GM12878 (cell line): ENCODE measurements around the gene TBC1D9B. TPM values are rescaled to one million over a fixed set of nuclear protein-coding genes. Genes with fewer than 3 reads are reported as not detected.

ENCODE experiments used
- ATAC-seq: fragments of 200-7000 bp; cut with Tn5 transposase; 3 replicates; pipeline ENCODE4 v1.9.1; 2020; ENCODE audit warnings: mild to moderate bottlenecking, moderate library complexity
- BruUV-seq: library from RNA; stranded (reverse); fragments of 400-500 nt; replicated peaks from 2 replicates; lab custom pipeline; 2021; lab: Mats Ljungman, UMichigan
- CTCF ChIA-PET: fragments of 300-600 bp; sonication (Branson Sonifier 250); formaldehyde crosslinking; extraction: SDS; loops from one replicate; lab custom pipeline; 2021; ENCODE audit warnings: inconsistent platforms; lab: Yijun Ruan, JAX
- POLR2A ChIA-PET: fragments of 350-600 bp; formaldehyde crosslinking; extraction: SDS; loops from one replicate; lab custom pipeline; 2021; ENCODE audit warnings: inconsistent platforms; lab: Charles Lee
- RAD21 ChIA-PET: fragments of 300-600 bp; sonication (Branson Sonifier 250); formaldehyde crosslinking; loops from one replicate; lab custom pipeline; 2023; ENCODE audit warnings: antibody characterized with exemption; ENCODE audit not compliant: unreplicated experiment; lab: Charles Lee
- SMC1A ChIA-PET: fragments of 300-600 bp; sonication (Branson Sonifier 250); formaldehyde crosslinking; loops from one replicate; lab custom pipeline; 2023; ENCODE audit not compliant: unreplicated experiment, uncharacterized antibody; lab: Charles Lee
- DNase-seq: peaks from one replicate; pipeline ENCODE4 v3.0.0-alpha.2; 2011; ENCODE audit warnings: low read depth, low spot score
- FAIRE-seq: peaks from 3 replicates; lab custom pipeline; 2011; peaks lifted over from hg19 to GRCh38; lab: Jason Lieb, UNC
- H2AFZ ChIP-seq: 2 replicates; pipeline ENCODE4 v1.6.0; 2011; ENCODE audit warnings: low read depth, low read length, control low read depth; ENCODE audit not compliant: control insufficient read depth
- H3K27ac ChIP-seq: 2 replicates; pipeline ENCODE4 v1.5.1; 2011; ENCODE audit warnings: control low read depth; ENCODE audit not compliant: control insufficient read depth, insufficient read depth
- H3K27me3 ChIP-seq, 2 experiments: replicated peaks in 1 of 2; 2 replicates each; pipeline versions ENCODE4 v1.6.0 to v1.6.1; 2011; ENCODE audit warnings: low read length in 1 of 2; ENCODE audit not compliant: control insufficient read depth in 2 of 2, insufficient read depth in 2 of 2
- H3K36me3 ChIP-seq, 2 experiments: 2 replicates each; pipeline ENCODE4 v1.5.1; 2011; ENCODE audit warnings: low read length in 1 of 2; ENCODE audit not compliant: control insufficient read depth in 2 of 2, insufficient read depth in 2 of 2
- H3K4me1 ChIP-seq: 2 replicates; pipeline ENCODE4 v1.6.1; 2011; ENCODE audit warnings: mild to moderate bottlenecking, low read length, moderate library complexity, mixed read lengths; ENCODE audit not compliant: control insufficient read depth, insufficient read depth
- H3K4me2 ChIP-seq: 2 replicates; pipeline ENCODE4 v1.6.0; 2011; ENCODE audit warnings: control low read depth; ENCODE audit not compliant: control insufficient read depth, insufficient read depth
- H3K4me3 ChIP-seq: fragments of 200-600 bp; sonication (generic); 2 replicates; pipeline ENCODE4 v1.5.1; 2016
- H3K79me2 ChIP-seq: 2 replicates; pipeline ENCODE4 v1.6.0; 2011; ENCODE audit warnings: low read length; ENCODE audit not compliant: control insufficient read depth, insufficient read depth
- H3K9ac ChIP-seq: 2 replicates; pipeline ENCODE4 v1.8.0; 2011; ENCODE audit warnings: low read length, control low read depth, mixed read lengths; ENCODE audit not compliant: control insufficient read depth, insufficient read depth
- H3K9me3 ChIP-seq: replicated peaks from 3 replicates; pipeline ENCODE4 v1.5.1; 2011; ENCODE audit warnings: mild to moderate bottlenecking, low read length; ENCODE audit not compliant: control insufficient read depth, insufficient read depth
- H4K20me1 ChIP-seq: 2 replicates; pipeline ENCODE4 v1.6.0; 2011; ENCODE audit not compliant: control insufficient read depth, insufficient read depth
- CEBPB ChIP-seq, 2 experiments: fragments of 150-350 bp in 1 of 2; IDR thresholded peaks; 2 replicates each; pipeline ENCODE4 v1.6.1; 2012 to 2014; ENCODE audit warnings: low read depth in 2 of 2, low read length in 2 of 2, borderline replicate concordance in 1 of 2, inconsistent platforms in 1 of 2
- CHD4 ChIP-seq: fragments of 200-600 bp; sonication (generic); IDR thresholded peaks from 2 replicates; pipeline ENCODE4 v1.6.1; 2016; ENCODE audit warnings: mild to moderate bottlenecking
- ELK1 ChIP-seq: IDR thresholded peaks from 2 replicates; pipeline ENCODE4 v1.6.1; 2012; ENCODE audit warnings: low read depth, low read length, improper control_type of control experiment
- HDAC2 ChIP-seq: fragments of 200-600 bp; sonication (generic); IDR thresholded peaks from 2 replicates; pipeline ENCODE4 v1.6.1; 2017
- SMARCA5 ChIP-seq: fragments of 450-650 bp; IDR thresholded peaks from 2 replicates; pipeline ENCODE4 v1.6.1; 2017; ENCODE audit warnings: mild to moderate bottlenecking
- TBL1XR1 ChIP-seq: IDR thresholded peaks from 2 replicates; pipeline ENCODE4 v1.6.1; 2012; ENCODE audit warnings: low read depth, low read length, improper control_type of control experiment
- WGBS: methylation state at CpG from one replicate; pipeline ENCODE4 v1.1.6; 2016; ENCODE audit warnings: low lambda C conversion rate; ENCODE audit not compliant: insufficient replicate concordance, insufficient coverage; ENCODE audit errors: missing lambda C conversion rate; 5-methylcytosine and 5-hydroxymethylcytosine counted together
- in situ Hi-C: fragments of 300-500 bp; cut with MboI; formaldehyde crosslinking; loops from 9 replicates; pipeline ENCODE4 v1.14.3; 2018; ENCODE audit warnings: mixed read lengths
- intact Hi-C: fragments of 100-400 bp; cut with micrococcal nuclease; formaldehyde crosslinking; loops from one replicate; pipeline ENCODE4 v1.14.2; 2022; ENCODE audit not compliant: unreplicated experiment
- polyA plus RNA-seq, 11 experiments: library from polyadenylated mRNA; depleted of rRNA in 4 of 11; unstranded in 6 of 11; stranded (reverse) in 5 of 11; fragments of >200 nt; fragmentation: Nextera tagmentation in 4 of 11; fragmentation: Illumina TruSeq in 1 of 11; extraction: Ambion mirVana in 4 of 11; extraction: Trizol in 1 of 11; gene quantifications; 1 replicate in 1 of 11; 2 replicates in 10 of 11; pipeline versions ENCODE4 v1.2.1 to v1.2.3, GENCODE V29; 2011 to 2016; ENCODE audit warnings: inconsistent platforms in 2 of 11, missing spikeins in 2 of 11, low read depth in 1 of 11
- total RNA-seq, 4 experiments: library from RNA; depleted of rRNA in 3 of 4; stranded (reverse); fragments of >200 nt in 3 of 4; fragmentation: Illumina TruSeq in 1 of 4; extraction: Trizol in 1 of 4; gene quantifications; 2 replicates each; pipeline versions ENCODE4 v1.2.1 to v1.2.3, GENCODE V29; 2013 to 2021
- TF ChIP-seq, protein P1 (sequence below): IDR thresholded peaks from 2 replicates; pipeline ENCODE4 v1.6.1; 2012; ENCODE audit warnings: mild to moderate bottlenecking, low read depth, low read length
- TF ChIP-seq, protein P2 (sequence below): fragments of 450-650 bp; IDR thresholded peaks from 2 replicates; pipeline ENCODE4 v1.6.1; 2017; ENCODE audit warnings: mild to moderate bottlenecking, moderate library complexity

Gene TBC1D9B
- total and polyA plus RNA-seq, 10 of the 15 experiments (the other 5 are each of a cell fraction or from before 2014, with no cell fraction given), result 4.0 to 74.2 (median 34.6) TPM

DNA sequence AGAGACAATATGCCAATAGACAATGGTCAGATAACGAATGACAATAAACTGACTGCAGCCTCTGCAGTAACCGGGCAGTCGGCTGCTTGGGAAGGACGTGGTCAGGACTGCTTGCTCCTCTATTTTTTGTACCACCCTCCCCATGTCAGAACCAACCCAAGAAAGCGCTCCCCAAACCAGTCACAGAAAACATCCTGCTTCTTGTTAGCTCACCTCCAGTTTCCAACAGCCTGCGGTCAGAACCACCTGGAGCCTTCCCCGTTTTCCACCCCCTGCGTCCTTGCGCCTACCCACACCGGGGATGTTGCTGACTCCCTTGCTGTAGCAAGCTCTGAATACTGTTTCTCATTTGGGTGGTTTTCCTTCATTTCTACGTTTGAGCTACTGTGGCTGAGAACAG is 47.4 kb downstream of the TBC1D9B start (continued):
- TF ChIP-seq, protein P1, sequence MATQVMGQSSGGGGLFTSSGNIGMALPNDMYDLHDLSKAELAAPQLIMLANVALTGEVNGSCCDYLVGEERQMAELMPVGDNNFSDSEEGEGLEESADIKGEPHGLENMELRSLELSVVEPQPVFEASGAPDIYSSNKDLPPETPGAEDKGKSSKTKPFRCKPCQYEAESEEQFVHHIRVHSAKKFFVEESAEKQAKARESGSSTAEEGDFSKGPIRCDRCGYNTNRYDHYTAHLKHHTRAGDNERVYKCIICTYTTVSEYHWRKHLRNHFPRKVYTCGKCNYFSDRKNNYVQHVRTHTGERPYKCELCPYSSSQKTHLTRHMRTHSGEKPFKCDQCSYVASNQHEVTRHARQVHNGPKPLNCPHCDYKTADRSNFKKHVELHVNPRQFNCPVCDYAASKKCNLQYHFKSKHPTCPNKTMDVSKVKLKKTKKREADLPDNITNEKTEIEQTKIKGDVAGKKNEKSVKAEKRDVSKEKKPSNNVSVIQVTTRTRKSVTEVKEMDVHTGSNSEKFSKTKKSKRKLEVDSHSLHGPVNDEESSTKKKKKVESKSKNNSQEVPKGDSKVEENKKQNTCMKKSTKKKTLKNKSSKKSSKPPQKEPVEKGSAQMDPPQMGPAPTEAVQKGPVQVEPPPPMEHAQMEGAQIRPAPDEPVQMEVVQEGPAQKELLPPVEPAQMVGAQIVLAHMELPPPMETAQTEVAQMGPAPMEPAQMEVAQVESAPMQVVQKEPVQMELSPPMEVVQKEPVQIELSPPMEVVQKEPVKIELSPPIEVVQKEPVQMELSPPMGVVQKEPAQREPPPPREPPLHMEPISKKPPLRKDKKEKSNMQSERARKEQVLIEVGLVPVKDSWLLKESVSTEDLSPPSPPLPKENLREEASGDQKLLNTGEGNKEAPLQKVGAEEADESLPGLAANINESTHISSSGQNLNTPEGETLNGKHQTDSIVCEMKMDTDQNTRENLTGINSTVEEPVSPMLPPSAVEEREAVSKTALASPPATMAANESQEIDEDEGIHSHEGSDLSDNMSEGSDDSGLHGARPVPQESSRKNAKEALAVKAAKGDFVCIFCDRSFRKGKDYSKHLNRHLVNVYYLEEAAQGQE, result no peak
- TF ChIP-seq ELK1, result no peak
- no peak for TF ChIP-seq HDAC2

GRCh38 chr5:179858586-179859427 is 48.9 kb downstream of the TBC1D9B start, which contains the start of gene MRNIP:
MRNIP (minus strand) TSS chr5:179858817; CDS start chr5:179858796, 21 bp downstream.
- WGBS, result under 1% methylated on average over 90 of the region's 90 CpGs
- RAD21 ChIA-PET, result interaction anchor here (1.3 kb wide), 2 partner anchors 53 to 235 kb away, joined by 3 read pairs; partner anchors contain the start of gene HNRNPH1
- FAIRE-seq, result peak; percentile 85
- no peak; the same call in 1 of the 2 replicates for TF ChIP-seq SMARCA5
- TF ChIP-seq CEBPB (IDR thresholded peaks at IDR 0.05; ENCODE audit: borderline replicate concordance in 1 of 2, low read depth in 2 of 2, low read length in 2 of 2), result no peak
- TF ChIP-seq TBL1XR1, result no peak; the same call in 1 of the 2 replicates
- TF ChIP-seq CHD4, result no peak
- TF ChIP-seq, protein P2, sequence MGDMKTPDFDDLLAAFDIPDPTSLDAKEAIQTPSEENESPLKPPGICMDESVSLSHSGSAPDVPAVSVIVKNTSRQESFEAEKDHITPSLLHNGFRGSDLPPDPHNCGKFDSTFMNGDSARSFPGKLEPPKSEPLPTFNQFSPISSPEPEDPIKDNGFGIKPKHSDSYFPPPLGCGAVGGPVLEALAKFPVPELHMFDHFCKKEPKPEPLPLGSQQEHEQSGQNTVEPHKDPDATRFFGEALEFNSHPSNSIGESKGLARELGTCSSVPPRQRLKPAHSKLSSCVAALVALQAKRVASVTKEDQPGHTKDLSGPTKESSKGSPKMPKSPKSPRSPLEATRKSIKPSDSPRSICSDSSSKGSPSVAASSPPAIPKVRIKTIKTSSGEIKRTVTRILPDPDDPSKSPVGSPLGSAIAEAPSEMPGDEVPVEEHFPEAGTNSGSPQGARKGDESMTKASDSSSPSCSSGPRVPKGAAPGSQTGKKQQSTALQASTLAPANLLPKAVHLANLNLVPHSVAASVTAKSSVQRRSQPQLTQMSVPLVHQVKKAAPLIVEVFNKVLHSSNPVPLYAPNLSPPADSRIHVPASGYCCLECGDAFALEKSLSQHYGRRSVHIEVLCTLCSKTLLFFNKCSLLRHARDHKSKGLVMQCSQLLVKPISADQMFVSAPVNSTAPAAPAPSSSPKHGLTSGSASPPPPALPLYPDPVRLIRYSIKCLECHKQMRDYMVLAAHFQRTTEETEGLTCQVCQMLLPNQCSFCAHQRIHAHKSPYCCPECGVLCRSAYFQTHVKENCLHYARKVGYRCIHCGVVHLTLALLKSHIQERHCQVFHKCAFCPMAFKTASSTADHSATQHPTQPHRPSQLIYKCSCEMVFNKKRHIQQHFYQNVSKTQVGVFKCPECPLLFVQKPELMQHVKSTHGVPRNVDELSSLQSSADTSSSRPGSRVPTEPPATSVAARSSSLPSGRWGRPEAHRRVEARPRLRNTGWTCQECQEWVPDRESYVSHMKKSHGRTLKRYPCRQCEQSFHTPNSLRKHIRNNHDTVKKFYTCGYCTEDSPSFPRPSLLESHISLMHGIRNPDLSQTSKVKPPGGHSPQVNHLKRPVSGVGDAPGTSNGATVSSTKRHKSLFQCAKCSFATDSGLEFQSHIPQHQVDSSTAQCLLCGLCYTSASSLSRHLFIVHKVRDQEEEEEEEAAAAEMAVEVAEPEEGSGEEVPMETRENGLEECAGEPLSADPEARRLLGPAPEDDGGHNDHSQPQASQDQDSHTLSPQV, result 0 out of 2 replicates have a peak, but pooled peaks have one; percentile 31

More at GRCh38 chr5:179858586-179859427, 48.9 kb downstream of the TBC1D9B start, which contains the start of gene MRNIP:
- Histone ChIP-seq H3K36me3 (peaks cover 1 to 13% of the 10 kb centered on the region in 2 experiments; a peak in 3 of 4 replicates), H4K20me1 (no peaks in the 10 kb centered on the region), H3K9ac (peak within 1 kb of the TSS; percentile 87), H3K27ac (peak within 1 kb of the TSS; percentile 73), H3K27me3 (no peaks in the 10 kb centered on the region), H3K4me1 (peaks cover 4% of the 10 kb centered on the region; the same call in 1 of the 2 replicates), H2AFZ (peak within 1 kb of the TSS; percentile 98), H3K9me3 (no peaks in the 10 kb centered on the region; the same call in 1 of the 3 replicates), H3K4me2 (peak within 1 kb of the TSS; percentile 86), H3K79me2 (peaks cover 7% of the 10 kb centered on the region), H3K4me3 (peak within 1 kb of the TSS; percentile 93)
- peak; percentile 79 for DNase-seq
- intact Hi-C loops (loop anchor here (2.0 kb wide), 3 partner anchors 38 to 54 kb away; partner anchors contain the start of genes SQSTM1 and TBC1D9B), in situ Hi-C loops (no loop called here)
- BruUV-seq, result TSS peak; percentile 95
- ChIA-PET SMC1A (interaction anchor here (0.7 to 1.2 kb wide), 3 partner anchors 48 to 57 kb away, joined by 3 to 4 read pairs (median 3); no protein-coding TSS in a partner anchor), CTCF (interaction anchor here (0.7 to 3.2 kb wide), 4 partner anchors 55 to 96 kb away, joined by 3 to 13 read pairs (median 4); no protein-coding TSS in a partner anchor), POLR2A (interaction anchor here (0.5 to 1.7 kb wide), 3 partner anchors 37 to 1403 kb away, joined by 3 to 5 read pairs (median 3); no protein-coding TSS in a partner anchor)
- peak; percentile 98 for ATAC-seq
